ENCODE results near the gene ERP44.

DNA sequence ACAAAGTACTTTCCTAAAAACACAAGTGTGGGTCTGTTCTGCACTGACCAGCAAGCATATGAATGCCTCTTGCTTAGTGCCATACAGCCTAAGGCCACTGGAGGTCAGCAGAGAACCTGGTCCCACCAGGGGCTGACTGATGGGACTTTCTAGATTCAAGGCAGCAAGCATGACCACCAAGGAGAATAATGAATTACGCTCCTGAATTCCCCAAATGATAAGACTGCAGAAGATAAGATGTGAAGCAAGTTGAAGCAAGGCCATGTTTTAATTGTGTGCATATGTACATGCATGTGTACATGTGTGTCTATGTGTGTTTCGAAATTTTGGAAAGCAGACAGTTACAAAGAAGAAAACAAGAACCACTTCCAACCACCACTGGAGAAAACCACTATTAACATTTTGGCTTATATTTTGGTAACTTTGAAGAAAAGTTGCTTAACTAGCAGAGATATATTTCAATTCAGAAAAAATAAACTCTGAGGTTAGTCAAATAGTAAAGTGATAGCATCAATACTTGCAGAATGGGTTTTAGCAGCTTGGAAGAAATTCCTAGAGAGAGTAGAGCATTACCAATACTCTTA, 70.5 kb downstream of the ERP44 start:
- TF ChIP-seq CTCF (IDR thresholded peaks at IDR 0.05; ENCODE audit: low read depth, low read length), result peak; percentile 95
- TF ChIP-seq MYC (IDR thresholded peaks at IDR 0.05; ENCODE audit: low read depth, low read length), result no peak
- no peak for TF ChIP-seq POLR2A (IDR thresholded peaks at IDR 0.05; ENCODE audit: extremely low read depth, insufficient read length)
